Fibroblast of villous mesenchyme (primary cell): Measurements from ENCODE around the gene PRDM12. TPM values are rescaled to one million over a fixed set of nuclear protein-coding genes. Genes with fewer than 3 reads are reported as not detected.

Experiments used
- DNase-seq: peaks from one replicate; pipeline ENCODE4 v3.0.0-alpha.2; 2010; ENCODE audit warnings: low read depth
- H3K4me3 ChIP-seq: 2 replicates; pipeline ENCODE4 v1.5.1; 2011; ENCODE audit warnings: low read depth, mild to moderate bottlenecking, low read length
- CTCF ChIP-seq: IDR thresholded peaks from 2 replicates; pipeline ENCODE4 v1.5.1; 2012; ENCODE audit warnings: low read depth, mild to moderate bottlenecking, low read length; ENCODE audit not compliant: insufficient read depth
- total RNA-seq: library from RNA; depleted of rRNA; stranded (reverse); fragments of >200 nt; gene quantifications from 2 replicates; pipeline ENCODE4 v1.2.3, GENCODE V29; 2012

The PRDM12 gene
- total RNA-seq, 1 donor = not detected

- no peak overlapping the region for H3K4me3 ChIP-seq
- no peak for DNase-seq
- no peak for TF ChIP-seq CTCF
These were observed 13.2 kb upstream of the PRDM12 start for GRCh38 chr9:130651221-130651620.

DNA sequence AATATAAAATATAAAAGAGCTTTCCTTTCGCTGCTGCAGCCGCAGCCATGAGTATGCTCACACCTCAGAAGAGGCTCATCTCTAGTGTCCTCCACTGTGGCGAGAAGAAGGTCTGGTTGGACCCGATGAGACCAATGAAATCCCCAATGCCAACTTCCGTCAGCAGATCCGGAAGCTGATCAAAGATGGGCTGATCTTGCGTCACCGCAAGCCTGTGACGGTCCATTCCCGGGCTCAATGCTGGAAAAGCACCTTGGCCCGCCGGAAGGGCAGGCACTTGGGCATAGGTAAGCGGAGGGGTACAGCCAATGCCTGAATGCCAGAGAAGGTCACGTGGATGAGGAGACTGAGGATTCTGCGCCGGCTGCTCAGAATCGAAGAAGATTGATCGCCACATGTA lies 12.6 kb upstream of the PRDM12 start:
- no peak overlapping the region for H3K4me3 ChIP-seq
- TF ChIP-seq CTCF = no peak

DNA sequence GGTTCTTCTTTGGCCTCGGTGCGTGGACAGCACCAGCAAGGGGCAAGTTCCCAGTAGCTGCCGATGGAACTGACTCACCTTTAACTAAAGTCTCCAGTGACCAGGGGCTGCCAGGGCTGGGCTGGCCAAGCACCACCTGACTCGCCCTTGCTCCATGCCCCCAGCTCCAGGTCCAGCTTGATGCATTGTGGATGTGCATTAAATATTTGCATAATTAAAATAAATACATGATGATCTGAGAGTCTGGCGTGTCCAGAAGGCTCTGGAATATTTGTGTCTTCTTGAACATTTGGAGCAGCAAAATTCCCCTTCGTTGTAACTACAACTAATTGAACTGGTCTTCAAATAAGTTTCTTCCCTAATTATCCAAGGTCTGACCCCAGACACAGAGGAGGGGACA lies 9.5 kb upstream of the PRDM12 start:
- no peak for DNase-seq
- TF ChIP-seq CTCF = no peak
- H3K4me3 ChIP-seq = no peak overlapping the region

More for the DNA sequence above, 12.6 kb upstream of the PRDM12 start:
- no peak for DNase-seq

GRCh38 chr9:130658893-130659698 lies 5.3 kb upstream of the PRDM12 start:
- DNase-seq = no peak
- TF ChIP-seq CTCF = no peak
- no peak overlapping the region for H3K4me3 ChIP-seq

DNA sequence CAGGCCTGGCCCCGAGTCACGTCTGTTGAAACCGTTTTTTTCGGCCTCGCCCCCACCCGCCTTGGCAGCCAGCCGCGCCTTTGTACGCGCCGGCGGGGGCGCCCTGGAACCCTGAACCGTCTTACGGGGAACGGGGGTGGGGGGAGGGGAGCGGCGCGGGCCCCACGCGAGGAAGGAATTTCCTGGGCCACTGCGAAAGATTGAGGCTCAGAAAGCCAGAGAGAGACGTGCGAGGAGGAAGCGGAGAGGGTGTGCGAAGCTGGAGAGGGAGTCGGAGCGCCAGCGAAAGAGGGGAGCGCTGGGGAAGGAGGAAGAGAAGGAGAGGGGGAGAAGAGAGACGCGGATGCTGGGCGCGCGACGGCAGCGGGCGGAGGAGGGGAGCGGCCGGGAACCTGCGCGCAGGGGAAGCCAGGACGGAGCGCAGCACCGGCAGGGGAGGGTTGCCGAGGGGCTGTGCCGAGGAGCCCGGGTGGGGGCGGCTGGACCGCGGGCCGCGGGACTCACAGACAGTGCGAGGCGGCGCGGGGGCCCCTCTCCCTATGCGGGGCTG lies 4.6 kb upstream of the PRDM12 start:
- no peak for TF ChIP-seq CTCF
- DNase-seq = no peak
- no peak overlapping the region for H3K4me3 ChIP-seq

DNA sequence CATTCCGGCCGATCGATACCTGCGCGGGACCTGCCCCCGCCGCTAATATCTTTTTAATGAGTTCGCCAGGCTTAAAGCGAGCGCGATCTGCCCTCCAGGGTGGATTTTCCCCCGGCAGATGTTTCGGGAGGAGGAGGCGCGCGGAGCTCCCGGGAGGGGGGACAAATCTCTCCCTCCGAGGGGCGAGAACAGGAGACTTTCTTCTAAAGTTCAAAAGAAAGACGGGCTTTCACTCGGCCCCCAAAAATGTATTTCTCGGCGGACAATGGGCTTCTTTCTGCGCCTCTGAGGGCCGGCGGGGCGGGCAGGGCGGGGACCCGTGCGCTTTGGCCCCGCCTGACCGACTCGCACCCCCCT lies 4.1 kb upstream of the PRDM12 start:
- H3K4me3 ChIP-seq = no peak overlapping the region

More for the DNA sequence above, 4.1 kb upstream of the PRDM12 start:
- TF ChIP-seq CTCF = no peak
- no peak for DNase-seq
